GM18505 (cell line): ENCODE data around the gene MBD4.

Experiments
- ATAC-seq: cut with Tn5 transposase; IDR thresholded peaks from one replicate; pipeline ENCODE4 v1.9.1; 2021; ENCODE audit not compliant: unreplicated experiment
- POLR2A ChIP-seq: IDR thresholded peaks from 4 replicates; pipeline ENCODE4 v1.6.1; 2011; ENCODE audit warnings: borderline replicate concordance; ENCODE audit not compliant: insufficient read depth, insufficient read length; ENCODE audit errors: extremely low read depth

The MBD4 gene

DNA sequence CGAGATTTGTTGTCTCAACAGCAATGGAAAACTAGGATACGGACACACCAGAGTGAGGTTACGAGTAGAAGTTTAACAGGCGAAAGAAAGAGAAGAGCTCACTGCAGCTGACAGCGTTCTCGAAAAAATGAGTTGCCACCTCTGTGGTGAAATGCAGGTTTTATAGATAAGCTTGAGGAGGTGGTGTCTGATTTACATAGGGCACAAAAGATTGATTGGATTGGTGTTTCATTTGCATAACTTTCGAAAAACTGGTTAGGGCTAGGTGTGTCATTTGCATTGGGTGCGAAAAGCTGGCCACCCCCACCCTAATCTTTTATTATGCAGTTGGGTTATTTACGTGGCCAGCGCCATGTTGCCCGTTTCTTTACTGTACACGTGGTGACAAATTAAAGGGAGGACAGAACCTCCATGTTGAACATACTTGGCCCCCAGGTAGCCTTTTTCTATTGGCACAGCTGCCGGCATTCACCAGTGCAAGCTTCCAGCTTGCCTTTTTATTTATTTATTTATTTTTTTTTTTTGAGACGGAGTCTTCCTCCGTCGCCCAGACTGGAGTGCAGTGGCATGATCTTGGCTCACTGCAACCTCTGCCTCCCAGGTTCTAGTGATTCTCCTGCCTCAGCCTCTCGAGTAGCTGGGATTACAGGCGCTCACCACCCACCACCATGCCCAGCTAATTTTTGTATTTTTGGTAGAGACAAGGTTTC, 8.6 kb upstream of the MBD4 start:
- no peak for TF ChIP-seq POLR2A
- no peak for ATAC-seq

DNA sequence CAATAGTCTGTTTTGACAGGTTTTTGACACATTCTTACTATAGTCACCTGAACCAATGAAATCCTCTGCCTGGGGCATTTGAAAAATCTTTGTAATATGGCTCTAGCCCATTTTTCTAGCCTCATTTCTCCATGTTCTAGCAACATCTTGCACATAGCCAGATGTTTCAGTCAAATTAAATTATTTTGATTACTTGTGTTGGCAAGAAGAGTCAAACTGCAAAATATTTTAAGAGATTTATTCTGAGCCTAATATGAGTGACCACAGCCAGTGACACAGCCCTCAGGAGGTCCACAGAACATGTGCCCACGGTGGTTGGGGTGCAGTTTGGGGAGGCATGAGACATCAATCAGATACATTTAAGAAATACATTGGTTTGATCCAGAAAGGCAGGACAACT, 7.2 kb upstream of the MBD4 start:
- TF ChIP-seq POLR2A = no peak
- no peak for ATAC-seq

DNA sequence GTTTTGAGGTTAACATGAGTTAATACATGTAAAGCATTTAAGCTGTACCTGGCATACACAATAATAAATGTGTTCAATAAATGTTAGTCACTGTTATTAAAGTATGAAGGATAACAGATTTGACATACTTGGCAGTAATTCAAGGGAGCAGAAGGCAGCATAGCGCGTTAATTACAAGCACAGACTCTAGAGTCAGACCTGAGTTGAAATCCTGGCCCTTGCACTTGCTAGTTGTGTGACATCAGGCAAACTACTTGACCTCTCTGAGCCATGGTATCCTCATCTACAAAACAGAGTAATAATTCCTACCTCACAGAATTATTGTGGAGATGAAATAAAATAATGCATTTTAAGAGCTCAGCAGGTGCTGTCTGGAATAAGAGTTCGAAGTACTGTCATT, 5.7 kb upstream of the MBD4 start:
- no peak for TF ChIP-seq POLR2A
- no peak for ATAC-seq

DNA sequence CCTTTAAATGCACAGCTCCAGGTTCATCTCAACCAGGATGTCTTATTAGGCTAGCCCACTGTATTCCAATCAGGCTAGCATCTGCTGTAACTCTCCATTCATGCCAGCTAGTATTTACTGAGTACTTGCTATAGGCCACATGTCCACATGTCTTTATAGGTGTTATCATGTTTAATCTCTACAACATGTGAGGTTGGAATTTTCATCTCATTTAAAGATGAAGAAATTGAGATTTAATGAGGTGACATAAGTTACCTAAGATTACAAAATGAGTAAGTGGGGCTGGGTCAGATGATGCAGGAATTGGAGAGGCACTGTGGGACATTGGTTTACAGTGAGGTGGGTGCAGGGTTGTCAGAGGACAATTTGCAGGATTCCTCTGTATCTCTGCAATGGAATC, 3.2 kb upstream of the MBD4 start:
- TF ChIP-seq POLR2A = no peak
- ATAC-seq = no peak

DNA sequence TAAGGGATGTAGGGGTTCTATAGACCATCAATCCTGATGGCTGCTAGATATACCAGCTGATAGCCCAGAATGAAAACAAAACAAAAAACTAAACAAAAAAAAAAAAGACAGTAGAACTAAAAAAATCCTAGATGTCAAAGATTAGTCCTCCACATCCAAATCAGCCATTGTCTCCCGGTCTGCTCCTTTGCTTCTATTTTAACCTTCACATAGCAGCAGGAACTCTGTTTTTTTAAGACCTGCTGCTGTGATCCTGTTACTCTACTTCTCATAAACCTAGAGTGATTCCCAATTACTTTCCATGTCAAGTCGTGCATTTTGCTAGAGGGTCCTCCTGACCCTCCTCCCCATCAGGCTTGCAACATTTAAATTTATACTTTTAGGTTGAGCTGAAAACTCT, 2.7 kb upstream of the MBD4 start:
- no peak for TF ChIP-seq POLR2A
- ATAC-seq = no peak

DNA sequence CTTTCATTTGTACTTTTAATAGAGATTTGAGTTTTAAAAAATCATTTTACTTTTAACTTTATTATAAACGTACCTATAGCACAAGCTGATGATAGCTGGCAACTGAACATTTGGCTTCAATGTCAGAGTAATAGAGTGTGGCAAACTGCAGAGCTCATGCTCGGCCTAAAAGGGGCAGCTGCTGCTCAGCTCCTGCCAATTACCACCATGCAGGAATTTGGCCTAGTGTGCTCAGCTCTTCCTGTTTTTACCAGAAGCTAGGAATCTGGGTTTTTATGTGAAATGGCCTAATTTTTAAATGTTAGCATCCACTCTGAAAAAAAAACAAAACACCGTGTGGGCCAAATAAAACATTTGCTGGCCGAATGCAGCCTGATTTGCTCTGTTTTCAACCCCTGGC, 2.0 kb upstream of the MBD4 start:
- TF ChIP-seq POLR2A = no peak
- ATAC-seq = no peak

DNA sequence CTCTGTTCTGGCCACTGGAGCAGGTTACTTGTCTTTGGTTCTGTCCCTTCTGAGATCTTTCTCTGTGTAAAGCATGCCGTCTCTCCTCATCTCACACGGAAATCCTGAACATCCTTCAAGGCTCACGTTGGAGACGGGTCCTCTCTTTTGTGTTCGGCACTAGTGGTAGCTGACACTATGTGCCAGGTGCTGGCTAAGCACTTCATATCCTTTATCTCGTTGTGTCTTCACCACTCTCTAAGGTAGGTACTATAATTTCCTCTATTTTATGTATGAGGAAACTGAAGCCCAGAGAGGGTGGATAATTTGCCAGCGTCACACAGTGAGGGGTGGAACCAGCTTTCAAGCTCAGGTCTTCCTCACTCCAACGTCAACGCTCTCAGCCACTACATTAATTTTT, 1.5 kb upstream of the MBD4 start:
- TF ChIP-seq POLR2A = no peak
- ATAC-seq = no peak

DNA sequence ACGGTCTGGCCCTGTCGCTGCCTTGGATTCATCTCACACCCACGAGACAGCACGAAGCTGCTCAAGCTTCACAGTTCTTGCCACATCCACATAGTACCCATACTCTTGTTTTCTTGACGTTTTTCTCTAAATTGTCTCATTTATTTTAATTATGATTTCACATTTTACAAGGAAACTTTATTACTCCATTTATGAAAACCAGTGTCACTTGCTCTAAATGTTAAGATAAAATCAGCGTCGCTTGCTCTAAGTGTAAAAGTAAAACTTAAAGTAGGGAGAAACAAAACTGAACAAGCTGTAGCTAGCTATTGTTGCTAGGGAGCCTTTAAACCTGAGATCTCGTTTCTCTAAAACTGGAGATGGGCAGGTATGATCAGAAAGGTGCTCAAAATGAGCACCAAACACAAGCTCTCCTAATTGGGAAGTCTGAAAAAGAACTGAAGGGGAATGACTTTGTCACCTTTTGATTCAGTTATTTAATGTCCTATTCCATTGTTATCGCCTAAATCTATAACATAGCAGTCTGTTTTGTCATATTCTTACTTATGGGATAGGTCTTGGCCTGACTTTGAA, 956 bp upstream of the MBD4 start:
- TF ChIP-seq POLR2A = no peak
- no peak for ATAC-seq

DNA sequence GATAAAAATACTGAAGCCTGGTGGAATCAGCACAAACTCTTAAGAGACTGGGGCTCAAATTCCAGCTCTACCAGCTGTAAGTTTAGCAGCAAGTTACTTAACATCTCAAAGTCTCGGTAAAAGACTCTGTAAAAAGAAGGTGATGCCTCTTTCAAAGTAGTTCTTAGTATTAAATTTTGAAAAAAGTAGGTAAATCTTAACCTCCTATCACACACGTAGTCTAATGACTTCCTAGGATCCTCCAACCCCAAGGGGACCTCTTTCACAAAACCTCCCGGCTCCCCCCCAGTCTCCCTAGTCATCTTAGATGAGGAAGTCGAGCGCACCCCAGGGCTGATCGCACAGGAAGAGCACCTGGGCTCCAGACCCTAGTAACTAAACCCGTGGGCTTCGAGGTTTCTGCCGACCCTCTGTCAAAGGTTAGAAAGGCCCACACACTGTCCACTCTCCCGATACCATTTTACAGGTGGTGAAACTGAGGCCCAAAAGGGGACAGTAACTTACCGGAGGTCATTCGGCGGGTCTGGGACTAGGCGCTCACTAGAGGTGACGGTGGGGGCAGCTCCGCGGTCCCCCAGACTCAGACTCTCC, 427 bp downstream of the MBD4 start:
- no peak for ATAC-seq
- TF ChIP-seq POLR2A = no peak

DNA sequence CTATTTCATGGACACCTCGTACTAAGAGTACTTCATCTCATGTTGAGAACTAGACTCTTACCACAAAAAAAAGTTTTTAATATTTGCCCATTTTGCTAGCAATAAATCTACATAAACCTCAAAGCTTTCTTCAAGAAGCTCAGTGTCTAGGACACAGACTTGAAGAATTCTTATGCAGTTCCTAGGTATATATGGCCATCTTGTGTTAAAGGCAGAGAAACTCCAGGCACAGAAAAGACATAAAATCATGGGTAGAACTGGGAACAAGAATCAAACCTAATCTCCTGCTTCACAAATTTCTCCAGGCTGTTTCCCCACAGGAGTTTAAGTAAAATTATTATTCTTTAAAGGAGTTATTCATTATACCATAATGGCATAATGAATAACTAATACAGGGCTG, 4.4 kb downstream of the MBD4 start:
- no peak for TF ChIP-seq POLR2A
- no peak for ATAC-seq

DNA sequence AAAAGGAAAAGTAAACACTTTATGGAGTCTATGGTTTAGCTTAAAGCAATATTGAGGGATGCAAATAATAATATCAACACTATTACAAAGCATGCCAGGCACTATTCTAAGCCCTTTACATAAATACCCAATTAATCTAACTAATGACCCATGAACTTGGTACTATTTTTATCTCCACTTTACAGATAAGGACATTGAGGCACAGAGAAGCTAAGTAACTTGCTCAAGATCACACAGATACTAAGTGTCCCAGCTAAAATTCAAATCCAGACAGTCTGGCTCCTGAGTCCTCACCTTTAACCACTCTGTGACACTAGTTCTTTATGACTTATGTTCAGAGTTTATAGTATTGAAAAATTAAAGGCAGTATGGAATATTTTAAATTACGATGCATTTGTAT, 5.6 kb downstream of the MBD4 start:
- no peak for TF ChIP-seq POLR2A
- ATAC-seq = no peak

DNA sequence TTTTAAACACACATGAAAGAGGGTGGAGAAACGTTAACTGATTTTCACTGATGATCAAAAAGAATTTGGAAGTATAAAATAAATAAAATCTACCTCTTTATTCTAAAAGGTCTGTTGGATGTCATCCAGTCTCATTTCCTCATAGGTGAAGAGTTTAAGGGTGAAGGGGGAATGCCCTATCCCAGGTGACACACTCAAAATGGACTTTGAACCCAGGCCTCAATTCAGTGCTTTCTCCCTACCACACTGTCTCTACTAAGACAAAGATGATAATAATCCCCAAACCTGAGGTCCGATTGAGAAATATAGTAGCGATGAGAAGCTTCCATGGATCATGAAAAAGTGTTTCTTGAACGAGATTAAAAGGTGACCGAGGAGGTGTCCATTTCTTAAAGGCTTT, 6.2 kb downstream of the MBD4 start:
- no peak for ATAC-seq
- no peak for TF ChIP-seq POLR2A

DNA sequence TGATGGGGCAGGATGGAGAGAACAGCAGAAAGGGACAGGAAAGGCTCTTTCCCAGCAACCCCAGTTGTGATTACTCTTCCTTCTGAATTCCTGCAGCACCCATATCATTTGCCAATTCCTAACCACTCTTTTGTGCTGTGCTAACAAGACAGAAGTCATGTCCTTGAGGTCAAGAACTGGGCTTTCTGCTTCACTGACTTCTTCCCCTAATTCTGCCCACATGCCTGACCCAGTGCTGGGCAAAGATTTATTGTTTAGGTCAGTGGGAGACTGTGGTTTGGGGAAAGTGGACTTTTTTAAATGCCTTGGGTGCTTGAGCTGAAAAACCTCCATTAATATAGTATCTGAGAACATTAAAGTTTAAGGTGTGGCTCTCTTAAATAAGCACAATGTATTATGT, 7.1 kb downstream of the MBD4 start:
- no peak for ATAC-seq
- TF ChIP-seq POLR2A = no peak

DNA sequence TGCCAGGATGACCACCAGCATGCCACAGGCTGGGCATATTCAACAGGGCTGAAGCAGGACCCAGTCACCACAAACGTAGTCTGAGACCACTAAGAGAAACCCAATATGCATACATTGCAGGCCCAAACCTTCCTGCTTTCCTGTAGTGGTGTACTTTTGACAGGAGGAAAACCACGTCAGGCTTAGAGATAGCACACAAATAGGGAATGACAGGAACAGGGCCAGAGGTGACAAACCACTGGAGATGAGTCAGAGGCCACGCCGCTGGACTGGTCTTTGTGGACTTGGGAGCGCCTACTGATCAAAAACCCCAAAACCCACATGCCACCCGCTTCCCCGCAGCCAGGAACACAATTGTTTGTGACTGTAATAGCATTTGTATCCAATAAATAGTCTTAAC, 7.7 kb downstream of the MBD4 start:
- no peak for TF ChIP-seq POLR2A
- ATAC-seq = no peak
